Central memory CD4-positive, alpha-beta T cell (primary cell): Measurements from ENCODE around the gene RPS21.

Experiments
- DNase-seq: peaks from one replicate; pipeline ENCODE4 v3.0.0; 2022
- total RNA-seq, 3 experiments: gene quantifications; one replicate each; lab custom pipeline; 2026; lab: John Stamatoyannopoulos, UW

The RPS21 gene
- 140 to 284 (median 260) reads per million in 3 experiments for total RNA-seq

DNA sequence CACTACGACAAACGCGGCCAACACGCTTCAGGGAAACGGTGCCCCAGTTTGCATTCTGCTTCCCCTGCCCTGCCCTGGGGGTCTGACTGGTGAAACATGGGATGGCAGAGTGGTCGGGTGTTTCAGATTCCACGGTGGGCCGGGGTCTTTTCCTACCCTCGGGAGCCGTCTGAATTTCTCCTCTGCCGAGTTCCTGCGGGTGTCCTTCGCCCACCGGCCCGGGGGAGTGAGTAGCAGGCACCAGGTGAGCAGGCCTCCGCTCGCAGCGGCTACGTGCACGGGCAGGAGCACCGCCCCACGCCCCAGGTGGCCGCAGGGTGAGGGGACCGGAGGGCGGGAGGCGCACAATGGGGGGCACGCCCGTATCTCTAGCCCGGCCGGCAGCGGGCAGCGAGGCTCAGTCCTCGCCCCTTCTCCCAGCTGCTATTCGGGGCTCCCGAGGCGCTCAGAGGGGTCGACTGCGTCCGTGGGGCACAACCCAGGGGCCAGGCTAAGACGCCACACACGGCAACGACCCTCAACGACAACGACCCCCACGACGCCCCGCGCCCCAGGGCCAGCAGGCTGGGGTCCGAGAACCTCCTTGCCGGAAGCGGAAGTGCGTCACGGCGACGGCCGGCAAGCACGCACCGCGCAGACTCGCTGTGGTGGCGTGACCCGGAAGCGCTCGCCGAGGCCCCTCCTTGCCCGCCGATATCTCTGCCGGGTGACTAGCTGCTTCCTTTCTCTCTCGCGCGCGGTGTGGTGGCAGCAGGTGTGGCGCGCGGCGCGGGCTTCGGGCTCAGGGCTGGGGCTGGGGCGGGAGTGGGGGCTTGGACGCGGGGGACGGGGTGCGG, at the start of gene RPS21:
TSS of gene RPS21 (plus strand) at position 721 of the 836 bp plus-strand sequence. CDS start 236 bp downstream, outside the sequence.
- peak; percentile 91 for DNase-seq

DNA sequence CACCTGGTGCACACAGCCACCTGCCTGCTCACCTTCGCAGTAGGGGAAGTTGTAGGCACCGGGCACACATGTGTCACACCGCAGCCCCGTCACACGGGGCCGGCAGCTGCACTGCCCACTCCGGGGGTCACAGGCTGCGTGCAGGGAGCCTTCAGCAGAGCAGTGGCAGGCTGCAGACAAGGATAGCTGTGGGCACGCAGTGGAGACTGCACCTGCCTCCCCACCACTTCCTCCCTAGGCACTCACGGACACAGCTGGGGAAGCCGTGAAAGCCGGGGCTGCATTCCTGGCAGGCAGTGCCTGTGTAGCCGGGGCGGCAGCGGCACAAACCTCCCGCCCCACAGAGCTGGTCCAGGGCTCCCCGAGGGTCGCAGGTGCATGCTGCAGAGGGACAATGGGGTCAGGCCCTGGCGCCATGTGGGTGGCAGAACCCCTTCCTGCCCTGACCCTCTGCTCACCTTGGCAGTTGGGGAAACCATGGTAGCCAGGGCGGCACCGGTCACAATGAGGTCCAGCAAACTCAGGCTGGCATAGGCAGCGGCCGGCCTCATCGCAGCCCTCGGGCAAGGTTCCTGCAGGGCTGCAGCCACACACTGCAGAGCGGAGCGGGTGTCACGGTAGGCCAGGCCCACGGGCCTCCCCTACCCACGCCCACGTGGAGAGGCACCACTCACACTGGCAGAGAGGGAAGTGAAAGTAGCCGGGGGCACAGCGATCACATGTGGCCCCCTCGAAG, 49.2 kb upstream of the RPS21 start:
- DNase-seq = no peak

DNA sequence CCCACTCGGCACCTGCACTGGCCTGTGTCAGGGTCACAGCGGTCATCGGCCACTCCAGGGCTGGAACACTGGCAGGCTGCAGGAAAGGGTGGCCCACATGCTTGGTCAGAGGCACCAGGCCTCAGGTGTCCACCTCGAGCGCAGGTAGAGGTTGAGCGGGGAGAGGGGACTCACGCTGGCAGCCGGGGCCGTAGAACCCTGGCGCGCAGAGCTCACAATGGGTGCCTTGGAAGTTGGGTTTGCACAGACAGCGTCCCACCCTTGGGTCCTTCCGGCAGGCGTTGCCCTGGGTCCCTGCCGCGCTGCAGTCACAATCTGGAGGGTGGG, 48.6 kb upstream of the RPS21 start:
- DNase-seq = no peak

DNA sequence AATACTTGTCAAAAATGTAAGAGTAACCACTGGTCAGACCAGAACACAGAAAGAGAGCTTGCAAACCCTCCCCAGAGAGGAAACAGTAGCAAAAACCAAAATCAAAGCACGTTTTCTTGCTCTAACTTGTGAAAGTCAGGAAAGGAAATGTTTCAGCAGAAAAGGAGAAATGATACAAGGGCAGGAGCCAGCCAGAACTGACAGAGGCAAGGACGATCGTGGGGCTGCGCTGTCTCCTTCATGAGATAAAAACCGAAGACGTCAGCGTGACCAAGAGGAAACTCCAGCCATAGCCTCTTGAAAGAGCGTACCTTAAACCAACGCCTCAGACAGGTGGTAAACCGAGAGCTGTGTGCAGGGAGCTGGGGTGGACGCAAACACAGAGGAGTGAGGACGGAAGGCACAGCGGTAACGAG, 47.2 kb upstream of the RPS21 start:
- DNase-seq = no peak

DNA sequence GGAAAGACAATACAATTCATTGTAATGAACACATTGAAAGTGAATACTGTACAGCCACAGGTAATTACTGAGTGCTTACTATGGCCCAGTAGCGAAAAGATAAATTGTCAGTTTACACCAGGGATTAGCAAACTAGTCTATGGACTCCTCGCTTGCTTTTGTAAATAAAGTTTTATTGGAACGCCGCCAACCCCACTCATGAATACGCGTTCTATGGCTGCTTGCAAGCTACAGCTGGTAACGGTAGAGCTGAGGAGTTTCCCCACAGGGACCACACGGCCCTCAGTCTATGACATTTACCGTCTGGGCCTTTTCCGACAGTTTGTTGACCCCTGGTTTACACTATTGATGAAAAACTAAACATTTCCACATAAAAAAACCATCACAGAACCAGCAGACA, 44.0 kb upstream of the RPS21 start:
- DNase-seq = no peak

DNA sequence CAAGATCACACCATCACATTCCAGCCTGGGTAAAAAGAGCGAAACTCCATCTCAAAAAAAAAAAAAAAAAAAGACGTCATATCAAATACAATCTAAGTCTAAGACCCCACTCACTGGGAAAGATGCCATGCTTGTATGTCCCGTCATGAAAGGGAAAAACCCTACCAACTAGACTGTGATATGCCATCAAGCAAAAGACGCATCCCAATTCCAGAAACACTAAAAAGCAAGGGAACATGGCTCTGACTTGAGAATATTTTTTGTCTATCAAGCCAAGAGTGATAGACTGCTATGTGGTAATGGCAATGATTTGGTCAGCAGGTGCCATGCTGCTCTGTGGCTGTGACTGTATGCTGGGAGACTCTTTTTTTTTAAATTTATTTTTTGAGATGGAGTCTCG, 42.8 kb upstream of the RPS21 start:
- no peak for DNase-seq

DNA sequence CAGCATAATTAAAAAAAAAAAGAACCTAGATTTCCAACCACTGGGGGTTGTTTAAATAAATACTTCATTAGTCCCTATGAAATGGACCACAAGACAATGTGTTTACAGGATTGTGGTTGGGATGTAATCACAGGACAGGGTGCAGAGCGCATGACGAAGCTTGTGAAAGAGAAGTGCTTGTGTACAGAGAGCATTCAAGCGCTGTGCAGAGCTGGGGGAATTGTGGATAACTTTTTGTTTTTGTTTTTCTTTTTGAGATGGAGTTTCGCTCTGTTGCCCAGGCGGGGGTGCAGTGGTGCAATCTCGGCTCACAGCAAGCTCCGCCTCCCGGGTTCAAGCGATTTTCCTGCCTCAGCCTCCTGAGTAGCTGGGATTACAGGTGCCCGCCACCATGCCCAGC, 42.1 kb upstream of the RPS21 start:
- no peak for DNase-seq

DNA sequence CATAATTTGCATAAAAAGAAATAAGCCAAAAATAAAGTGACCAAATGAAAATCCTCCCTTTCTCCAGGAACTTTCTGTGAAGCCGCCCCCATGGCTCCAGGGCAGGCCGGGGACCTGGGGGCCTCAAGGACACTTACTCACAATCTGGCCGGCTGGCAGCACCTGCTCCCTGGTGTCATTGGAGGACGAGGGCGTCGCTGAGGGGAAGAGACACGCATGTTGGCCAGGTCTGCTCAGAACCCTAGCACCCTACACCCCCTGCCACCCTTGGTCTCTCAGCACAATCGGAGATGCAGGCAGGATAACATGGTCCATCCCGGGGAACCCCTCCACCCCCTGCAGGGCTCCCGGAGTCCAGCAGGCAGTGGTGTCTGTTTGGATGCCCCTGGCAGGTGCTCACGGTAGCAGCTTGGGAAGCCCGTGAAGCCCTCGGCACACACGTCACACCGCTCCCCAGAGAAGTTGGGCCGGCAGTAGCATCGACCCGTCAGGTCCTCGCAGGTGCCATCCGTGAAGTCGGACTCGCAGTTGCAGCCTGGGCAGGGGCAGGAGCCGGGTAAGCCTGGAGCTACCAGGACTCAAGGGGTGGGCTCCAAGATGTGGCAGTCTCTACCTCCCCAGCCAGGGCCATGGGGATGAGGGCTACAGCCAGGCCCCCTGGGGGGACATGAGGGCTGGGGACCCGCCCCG, 41.1 kb upstream of the RPS21 start:
- no peak for DNase-seq

DNA sequence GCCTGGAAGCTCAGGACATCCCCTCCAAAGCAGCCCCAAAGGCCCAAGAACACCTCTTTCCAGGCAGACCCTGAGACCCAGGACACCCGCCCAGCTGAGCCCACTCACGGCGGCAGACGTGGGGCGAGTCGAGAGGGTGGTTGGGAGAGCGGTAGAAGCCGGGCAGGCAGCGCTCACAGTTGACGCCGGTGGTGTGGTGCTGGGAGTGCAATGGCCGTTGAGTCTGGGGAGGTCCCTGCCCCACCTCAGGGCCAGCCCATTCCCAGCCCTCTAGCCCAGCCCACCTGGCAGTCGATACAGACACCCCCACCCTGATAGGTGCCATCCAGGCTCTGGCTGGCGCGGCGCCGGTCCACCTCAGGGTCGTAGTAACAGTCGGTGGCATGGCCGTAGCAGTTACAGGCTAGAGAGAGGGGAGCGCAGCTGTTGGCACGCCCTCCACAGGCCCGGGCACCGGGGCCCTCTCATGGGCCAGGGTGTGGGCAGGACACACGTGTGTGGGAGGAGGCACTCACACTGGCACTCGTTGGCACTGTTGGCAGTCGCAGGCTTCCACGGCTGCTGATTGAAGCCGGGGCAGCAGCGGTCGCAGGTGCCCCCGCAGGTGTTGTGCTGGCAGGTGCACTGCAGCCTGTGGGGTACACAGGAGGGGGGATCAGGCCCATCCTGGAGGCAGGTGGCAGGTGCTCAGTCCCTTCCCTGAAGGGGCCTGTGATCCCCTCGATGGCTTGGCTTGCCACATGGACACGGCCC, 40.3 kb upstream of the RPS21 start:
- DNase-seq = no peak

DNA sequence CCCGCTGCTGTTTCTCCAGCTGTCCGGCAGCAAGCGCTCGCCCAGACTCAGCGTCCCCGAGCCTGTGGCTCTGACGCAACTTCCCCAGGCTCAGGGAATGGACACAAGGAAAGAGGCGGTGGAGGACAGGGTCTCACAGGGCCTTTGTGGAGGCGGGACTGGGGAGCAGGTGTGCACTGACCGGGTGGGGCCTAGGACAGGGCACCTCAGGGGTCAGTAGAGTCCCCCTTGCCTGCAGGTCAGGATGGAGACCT, 39.8 kb upstream of the RPS21 start:
- DNase-seq = no peak

DNA sequence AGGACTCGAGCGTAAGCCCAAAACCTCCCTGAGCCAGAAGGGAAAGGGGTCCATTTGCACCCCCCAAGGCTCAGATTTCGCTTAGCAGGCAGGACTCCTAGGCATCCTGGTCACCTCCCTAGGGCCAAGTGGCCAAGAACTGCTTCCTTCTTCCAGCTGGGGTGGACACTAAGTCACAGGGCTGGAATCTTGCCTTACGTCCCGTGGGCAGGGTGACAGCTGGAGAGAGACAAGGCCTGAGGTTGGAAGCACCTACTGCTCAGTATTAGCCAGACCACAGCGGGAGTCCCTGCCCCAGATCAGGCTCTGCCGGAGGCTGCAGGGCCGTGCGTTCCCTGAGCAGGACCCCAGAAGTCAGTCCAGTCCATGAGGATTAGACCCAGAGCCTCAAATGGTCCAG, 39.5 kb upstream of the RPS21 start:
- no peak for DNase-seq

DNA sequence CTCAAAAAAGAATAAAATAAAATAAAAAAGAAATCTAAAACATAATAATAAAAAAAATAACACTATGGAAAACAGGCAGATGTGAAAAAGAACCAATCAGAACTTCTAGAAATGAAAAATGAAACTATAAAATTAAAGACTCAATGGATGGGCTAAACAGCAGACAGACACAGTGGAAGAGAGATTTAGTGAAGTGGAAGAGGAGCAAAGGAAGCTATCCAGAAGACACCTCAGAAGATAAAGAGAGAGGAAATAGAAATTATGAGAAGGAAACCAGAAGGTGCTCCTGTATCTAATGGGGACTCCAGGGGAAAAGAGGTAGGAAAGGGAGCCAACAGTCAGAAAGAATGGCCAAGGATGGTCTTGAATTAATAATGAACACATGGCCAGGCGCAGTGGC, 38.3 kb upstream of the RPS21 start:
- DNase-seq = no peak

DNA sequence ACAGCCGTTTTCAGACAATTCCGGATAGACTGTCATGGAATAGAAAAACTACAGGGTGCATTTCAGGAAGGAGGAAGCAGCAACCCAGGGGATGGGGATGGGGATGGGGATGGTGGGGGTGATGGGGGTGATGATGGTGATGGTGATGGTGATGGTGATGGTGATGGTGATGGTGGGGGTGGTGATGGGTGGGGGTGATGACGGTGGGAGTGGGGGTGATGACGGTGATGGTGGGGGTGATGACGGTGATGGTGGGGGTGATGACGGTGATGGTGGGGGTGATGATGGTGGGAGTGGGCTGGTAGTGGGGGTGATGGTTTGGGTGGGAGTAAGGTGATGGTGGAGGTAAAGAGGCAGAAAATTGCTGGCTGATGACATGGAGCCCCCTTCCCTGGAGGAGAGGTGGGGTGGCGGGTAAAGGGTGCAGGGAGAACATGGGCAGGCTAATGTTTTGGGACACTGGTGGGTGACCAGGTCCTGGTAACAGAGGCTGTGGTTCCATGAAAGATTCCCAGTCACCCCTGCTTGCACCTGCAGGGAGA, 37.3 kb upstream of the RPS21 start:
- DNase-seq = no peak

DNA sequence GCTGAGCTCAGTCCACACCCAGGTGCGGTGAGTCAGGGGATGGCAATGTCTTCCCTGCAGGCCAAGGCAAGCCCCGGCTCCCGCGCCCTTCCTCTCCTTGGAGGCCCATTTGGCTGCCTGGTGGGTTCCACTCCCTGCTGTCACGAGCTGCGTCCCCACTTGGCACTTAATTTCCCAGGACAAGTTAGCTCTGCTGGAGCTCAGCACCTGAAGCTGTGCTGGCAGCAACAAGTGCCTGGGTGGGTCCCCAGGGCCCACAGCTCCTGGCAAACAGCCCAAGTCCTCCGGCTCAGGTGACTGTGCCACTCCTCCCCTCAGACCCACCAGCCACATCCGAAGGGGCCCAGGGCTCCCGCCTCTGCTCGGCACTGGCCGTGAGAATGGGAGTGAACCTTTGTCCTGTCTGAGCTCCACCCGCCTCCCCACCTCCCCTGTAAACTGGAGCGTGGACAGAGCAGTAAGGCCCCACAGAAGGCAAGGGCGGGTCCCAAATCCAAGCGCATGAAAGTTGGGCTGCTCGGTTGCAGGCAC, 36.7 kb upstream of the RPS21 start:
- DNase-seq = no peak

DNA sequence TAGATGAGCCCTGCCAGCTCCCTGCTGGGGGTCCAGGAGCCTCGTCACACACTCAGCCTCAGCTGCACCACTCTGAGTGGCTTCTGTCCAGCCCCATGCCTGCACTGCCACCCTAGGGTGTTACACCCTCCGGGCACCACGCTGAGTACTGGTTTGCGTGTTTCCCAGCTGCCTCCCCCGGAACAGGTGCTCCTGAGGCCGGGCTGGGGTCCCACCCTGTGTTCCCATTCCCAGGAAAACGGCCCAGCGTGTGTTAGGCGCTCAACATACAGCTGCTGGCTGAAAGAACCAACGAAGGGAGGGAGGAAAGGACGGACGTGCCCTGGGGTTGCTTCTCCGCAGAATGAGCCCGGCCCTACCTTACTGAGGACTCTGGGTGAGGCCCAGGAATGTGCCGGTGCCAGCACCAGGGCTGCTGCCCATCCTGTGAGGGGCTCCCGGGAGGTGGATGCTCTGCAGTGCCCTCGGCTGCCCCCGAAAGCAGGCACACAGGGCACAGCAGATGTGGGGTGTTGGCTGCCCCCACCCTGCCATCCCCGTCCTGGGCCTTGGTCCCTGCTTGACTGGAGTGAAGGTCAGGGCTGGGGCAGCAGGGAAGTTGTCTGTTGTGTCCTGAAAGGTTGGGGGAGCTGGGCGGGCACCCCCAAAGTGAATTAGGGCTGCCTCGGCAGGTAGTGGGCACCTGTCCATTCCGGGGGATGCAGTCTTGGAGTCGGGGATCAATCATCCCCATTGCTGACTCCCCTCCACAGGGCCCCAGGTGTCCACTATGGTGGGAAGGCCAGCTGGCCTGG, 36.1 kb upstream of the RPS21 start:
- no peak for DNase-seq

DNA sequence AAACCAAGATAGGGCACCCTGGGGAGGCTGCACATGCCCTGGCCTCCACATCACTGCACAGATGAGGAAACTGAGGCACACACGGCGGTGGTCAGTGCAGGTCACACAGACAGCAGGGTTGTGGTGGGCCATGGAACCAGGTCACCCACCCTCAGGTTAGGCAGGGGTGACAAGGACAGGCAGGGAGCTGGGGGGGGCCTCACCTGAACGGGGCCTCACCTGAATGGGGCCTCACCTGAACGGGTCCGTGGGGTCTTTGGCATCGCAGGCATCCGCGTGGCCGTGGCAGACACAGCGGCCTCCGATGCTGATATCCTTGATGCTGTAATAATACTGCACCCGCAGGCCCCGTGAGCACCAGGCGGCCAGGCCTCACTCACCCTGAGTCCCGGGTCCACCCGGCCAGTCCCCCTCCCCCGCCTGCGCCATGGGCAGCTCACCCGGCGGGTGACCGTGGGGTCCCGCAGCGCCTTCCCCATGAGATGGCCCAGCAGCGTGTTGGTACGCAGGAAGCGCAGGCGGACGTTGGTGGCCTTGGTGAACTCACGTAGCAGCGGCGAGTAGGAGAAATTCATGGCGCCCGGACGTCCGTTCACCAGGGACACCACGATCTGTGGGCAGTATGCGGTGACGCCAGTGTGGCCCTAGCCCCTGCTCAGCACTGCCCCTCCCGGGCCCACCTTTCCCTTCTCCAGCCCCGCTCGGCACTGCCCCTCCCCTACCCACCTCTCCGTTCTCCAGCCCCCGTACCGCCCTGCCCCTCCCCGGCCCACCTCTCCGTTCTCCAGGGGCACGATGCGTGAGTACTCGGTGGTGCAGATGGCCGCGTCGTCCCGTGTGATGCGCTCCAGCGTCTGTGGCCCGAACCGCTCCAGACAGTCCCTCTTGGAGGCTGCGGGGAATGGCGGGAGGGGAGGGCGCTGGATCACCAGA, 35.2 kb upstream of the RPS21 start:
- DNase-seq = no peak

DNA sequence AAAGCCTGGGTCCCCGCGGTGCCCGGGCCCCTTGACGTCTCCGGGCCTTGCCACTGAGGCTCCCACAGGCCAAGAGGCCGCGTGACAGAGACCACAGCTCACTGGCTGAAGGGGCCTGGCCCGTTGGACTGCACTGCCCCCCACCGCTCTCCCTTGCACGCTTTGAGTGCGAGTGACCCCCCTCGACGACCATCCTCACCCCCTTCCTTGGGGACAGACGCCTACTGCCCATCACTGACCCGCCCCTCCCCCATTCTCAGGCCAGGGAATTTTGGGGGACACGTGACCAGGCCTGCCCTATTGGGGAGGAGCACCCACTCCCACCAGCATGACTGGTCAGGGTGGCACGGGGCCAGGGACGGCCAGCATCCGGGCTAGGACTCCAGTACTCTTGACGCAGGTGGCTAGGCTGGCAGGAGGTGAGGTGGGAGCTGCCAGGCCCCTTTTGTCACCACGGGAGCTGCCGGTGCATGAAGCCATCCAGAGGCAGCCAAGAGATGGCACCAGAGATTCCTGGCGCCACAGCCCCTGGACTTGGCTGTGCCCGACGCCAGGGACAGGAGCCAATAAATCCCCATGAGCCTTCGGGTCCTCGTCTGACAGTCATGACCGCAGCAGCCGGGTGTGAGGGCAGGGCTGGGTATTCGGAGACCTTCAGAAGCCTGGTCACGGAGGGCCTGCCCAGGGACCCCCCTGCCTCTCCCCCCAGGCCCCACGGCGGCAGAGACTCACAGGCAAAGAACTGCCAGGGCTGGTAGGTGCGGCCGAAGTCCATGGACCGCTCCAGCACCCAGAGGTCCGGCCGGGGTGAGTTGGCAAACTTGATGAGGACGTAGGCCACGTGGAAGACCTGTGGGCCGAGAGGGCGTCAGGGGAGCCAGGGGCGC, 34.3 kb upstream of the RPS21 start:
- no peak for DNase-seq

DNA sequence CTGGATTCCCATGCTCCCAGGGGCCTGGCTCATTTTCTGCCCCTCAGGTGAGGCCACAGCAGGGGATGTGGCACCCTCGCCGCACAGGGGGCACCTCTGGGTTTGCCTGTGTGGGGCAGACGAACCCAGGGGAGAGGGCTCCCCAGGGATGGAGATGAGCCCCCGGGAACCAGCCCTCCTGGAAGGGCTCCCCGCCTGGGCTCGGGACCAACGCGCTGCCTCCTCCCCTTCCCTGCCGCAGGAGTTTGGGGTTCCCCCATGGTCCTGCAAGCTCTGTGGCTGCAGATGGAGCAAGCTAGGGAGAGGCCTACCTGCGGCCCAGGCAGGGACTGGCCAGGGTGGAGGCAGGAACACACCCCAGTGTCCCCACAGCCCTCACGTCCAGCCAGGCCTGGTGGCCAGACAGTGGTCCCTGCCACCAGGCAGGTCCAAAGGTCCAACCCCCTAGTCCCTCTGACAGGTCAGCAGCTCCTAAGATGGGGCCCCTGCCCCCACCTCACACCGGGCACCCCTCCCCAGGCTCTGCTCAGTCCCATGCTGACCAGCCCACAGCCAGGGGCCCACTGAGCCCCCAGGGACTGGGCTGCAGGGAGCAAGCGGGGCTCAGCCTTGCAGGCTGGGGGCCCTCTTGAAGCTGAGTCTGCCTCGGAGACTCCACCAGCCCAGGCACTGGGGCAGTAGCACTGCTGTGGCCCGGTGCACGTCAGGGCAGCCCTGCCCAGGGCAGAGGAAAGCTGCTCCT, 33.4 kb upstream of the RPS21 start:
- DNase-seq = no peak
